GM19397 (cell line): Measurements from ENCODE around the gene NRDE2.

Source experiments
- ATAC-seq: cut with Tn5 transposase; IDR thresholded peaks from one replicate; pipeline ENCODE4 v1.9.1; 2021; ENCODE audit warnings: mild to moderate bottlenecking, moderate library complexity; ENCODE audit not compliant: unreplicated experiment

The NRDE2 gene

GRCh38 chr14:90300611-90301047 is 31.1 kb downstream of the NRDE2 start:
- ATAC-seq = no peak

DNA sequence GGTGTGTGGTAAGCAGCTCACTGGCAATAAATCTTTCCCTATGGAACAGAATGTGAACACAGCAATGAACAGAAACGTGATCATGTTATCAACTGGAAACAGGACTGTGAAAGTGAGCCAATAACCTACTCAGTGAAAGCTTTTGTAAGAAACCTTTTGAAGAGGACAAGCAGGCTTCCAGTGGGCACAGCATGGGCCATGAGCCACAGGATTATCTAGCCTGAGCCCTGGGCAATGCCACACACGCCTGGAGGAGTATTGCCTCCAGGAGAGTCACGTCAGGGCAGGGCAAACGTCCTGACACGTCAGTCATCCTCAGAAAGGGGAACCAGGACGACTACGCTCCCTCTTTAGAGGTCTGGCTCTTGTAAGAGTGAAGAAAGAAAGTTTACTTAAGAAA is 32.3 kb downstream of the NRDE2 start:
- no peak for ATAC-seq

DNA sequence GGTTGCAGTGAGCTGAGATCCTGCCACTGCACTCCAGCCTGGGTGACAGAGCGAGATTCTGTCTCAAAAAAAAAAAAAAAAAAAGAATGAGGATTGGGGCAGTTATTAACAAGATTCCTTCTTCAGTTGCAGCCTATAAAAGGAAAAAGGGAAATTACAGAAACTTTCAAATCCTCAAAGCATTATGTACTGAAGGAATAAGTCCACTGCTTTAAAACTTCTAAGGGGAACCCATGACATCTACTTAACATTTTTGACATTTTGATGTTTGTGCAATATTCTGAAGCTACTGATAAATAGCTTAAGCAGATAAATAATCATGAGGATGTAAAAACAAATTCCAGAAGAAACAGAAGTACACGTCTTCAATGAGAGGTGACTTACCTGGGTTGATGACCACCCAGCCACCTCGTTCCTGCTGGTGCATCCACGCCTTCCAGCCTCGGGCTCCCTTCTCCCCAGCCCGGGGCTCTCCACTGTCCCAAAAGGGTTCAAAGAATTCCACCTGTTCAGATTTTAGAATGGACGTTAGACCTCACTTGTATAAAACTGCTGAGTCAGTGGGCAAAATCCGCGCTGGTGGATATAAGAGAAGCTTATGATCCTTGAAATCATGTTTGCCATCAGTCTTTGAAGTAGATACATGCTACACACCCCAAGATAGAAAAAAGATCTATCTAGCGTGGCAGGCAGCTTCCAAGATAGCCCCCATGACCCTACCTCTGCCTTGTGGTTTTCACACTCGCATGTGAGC is 33.7 kb downstream of the NRDE2 start:
- ATAC-seq = no peak

- no peak for ATAC-seq
Measured at GRCh38 chr14:90296641-90297040, 35.1 kb downstream of the NRDE2 start.

GRCh38 chr14:90295870-90296516 is 35.7 kb downstream of the NRDE2 start:
- ATAC-seq = no peak

DNA sequence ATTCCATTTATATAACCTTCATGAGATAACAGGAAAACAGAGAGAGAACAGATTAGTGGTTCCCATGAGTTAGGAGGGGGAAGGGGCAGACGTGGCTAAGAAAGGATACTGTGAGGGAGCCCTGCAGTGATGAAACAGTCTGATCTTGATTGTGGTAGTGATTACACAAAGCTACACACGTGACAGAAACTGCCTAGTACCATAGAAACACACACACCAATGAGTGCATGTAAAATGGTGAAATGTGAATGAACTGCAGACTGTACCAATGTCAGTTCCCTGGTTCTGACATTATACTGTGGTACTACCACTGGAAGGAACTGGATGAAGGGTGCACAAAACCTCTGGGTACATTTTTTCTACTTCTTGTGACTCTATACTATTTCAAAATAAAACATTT is 36.9 kb downstream of the NRDE2 start:
- no peak for ATAC-seq

GRCh38 chr14:90293766-90294730 is 37.7 kb downstream of the NRDE2 start:
- ATAC-seq = no peak

- no peak for ATAC-seq
Measured at GRCh38 chr14:90291699-90292098, 40.0 kb downstream of the NRDE2 start.

GRCh38 chr14:90290337-90291011 is 41.3 kb downstream of the NRDE2 start:
- no peak for ATAC-seq

GRCh38 chr14:90288651-90289355 is 42.9 kb downstream of the NRDE2 start:
- peak; percentile 99 for ATAC-seq

GRCh38 chr14:90287791-90288190 is 44.0 kb downstream of the NRDE2 start:
- no peak for ATAC-seq

- no peak for ATAC-seq
Measured at GRCh38 chr14:90281756-90282155, 50.0 kb downstream of the NRDE2 start.

- ATAC-seq = no peak
Measured at GRCh38 chr14:90281261-90281660, 50.5 kb downstream of the NRDE2 start.

DNA sequence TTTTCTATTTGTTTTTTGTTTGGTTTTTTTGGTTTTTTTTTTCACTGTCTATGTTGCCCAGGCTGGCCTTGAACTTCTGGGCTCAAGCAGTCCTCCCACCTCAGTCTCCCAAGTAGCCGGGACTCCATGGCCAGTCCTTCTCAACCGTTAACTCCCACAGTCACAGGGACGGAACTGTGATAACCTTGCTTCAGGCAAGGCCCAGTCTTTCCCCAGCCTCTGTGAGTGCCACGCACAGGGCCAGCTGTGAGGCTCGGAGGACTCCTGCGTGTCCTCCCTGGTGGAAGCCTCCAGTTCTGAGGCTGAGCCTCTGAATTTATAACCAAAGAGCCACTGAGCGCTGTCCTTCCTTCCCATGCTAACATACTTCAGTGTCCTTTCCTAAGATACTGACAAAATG is 51.6 kb downstream of the NRDE2 start:
- ATAC-seq = no peak

DNA sequence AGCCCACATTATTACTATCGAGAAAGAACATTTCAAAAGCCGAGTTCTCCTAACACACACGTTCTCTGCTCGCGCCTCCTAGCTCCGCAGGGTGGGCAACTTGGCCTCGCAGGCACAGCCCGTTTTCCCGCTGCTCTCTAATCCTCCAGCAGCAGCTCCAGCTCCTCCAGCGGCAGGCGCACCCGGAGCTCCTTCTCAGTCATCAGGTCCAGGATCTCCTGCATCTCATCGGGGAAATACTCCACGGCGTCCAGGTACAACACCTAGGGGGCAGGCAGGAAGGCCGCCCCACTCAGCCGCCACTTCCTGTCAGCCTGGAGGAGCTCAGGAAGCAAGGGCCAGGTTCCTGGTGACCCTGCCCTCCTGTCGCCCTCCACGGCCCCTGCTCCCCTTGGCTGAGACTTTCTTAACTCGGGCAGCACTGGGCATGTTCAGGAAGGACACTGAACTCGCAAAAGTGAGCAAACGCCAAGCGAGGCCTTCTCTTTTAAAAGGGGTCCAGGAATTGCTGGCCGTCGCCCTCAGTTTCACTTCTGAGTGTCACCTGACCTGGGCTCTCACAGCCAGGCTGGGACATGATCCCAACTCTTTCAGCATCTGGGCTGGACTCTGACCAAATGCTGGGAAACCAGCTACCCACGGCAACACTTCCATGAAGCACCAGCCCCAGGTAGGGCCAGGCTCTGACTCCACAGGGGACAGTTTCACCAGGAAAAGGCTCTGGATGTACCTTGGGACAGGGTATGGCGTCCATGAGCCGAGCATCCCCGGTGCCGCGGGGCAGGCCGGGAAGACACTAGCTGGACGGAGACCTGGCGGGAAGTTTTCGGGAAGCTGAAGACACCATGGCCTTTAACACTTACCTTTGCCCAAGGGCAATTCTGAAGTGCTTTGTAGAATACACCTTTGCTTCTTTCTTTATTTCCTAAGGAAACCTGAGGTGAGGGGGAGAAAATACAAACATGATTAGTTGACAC is 53.3 kb downstream of the NRDE2 start:
- ATAC-seq = no peak

DNA sequence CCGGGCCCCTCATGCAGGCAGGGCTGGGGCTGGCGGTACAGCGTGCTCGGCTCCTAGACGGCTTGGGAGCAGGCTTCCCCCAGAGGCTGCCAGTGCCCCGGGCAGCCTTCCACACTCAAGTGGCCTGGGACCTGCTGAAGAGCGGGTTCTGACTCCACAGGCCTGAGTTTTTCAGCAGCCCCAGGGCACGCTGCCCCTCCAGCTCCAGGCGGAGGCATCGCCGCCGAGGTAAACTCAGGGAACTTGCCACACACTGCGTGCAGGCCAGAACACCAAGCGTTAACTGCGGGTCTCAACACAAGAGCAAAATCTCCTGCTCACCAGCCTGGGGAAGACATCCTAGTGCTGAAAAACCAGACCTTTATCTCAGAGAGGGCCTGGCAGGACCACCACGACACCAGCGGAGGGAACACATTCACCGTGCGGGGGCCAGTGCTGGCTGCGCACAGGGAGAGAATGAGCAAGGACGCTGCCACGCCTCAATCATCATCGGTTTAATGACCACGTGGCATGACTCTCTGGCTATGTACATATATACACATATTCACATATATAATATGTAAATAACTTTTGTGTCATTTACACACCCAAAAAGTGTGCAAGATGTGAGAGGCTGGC is 54.1 kb downstream of the NRDE2 start:
- ATAC-seq = no peak

DNA sequence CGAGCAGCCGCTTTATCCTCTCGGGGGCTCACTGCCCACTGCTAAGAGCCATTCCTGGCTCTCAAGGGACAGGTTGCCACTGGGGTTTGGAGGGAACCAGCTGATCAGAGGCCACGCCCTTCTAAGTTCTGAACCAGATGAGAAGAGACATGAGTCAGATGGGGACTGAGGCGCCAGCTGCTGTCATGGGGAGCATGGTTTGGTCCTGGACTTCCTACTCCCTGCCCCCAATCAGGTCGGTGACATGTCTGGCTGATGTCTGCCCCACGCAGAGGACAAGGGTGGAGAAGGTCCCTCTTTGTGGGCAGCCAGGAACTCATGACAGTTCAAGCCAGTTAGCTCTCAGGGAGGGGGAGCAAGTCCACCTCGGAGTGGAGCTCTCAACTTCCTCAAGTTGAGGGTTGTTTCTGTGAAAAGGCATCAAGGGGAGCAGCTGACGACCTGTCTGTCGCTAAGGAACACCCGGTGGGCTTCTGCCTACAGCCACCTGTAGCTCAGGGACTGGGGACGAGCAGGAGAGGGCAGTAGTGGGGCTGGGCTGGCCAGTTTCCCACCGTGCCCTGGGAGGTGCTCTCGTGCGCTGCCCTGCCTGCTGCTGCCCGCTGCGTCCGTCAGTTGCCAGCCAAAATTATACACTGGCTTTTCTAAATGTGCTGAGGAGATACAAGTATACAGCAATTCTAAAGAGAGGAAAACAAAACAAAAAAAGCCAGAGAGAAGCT is 54.9 kb downstream of the NRDE2 start:
- ATAC-seq = no peak

GRCh38 chr14:90275820-90276219 is 55.9 kb downstream of the NRDE2 start:
- ATAC-seq = no peak
